Lower leg skin (tissue), 3 donors: ENCODE results near the gene LRFN2.

ENCODE experiments used
- POLR2A ChIP-seq, 2 donors: fragments of 450-650 bp; IDR thresholded peaks; one replicate each; pipeline ENCODE4 v1.6.1; 2016 to 2017; ENCODE audit warnings: antibody characterized with exemption in 2 of 2, mild to moderate bottlenecking in 1 of 2, moderate library complexity in 1 of 2
- TF ChIP-seq, protein P1 (sequence below), 3 donors: fragments of 450-650 bp; IDR thresholded peaks; one replicate each; pipeline ENCODE4 v1.5.1; 2016; ENCODE audit warnings: antibody characterized with exemption in 3 of 3, mild to moderate bottlenecking in 3 of 3, moderate library complexity in 2 of 3

GRCh38 chr6:40526036-40526435, 61.1 kb downstream of the LRFN2 start:
- TF ChIP-seq, protein P1, sequence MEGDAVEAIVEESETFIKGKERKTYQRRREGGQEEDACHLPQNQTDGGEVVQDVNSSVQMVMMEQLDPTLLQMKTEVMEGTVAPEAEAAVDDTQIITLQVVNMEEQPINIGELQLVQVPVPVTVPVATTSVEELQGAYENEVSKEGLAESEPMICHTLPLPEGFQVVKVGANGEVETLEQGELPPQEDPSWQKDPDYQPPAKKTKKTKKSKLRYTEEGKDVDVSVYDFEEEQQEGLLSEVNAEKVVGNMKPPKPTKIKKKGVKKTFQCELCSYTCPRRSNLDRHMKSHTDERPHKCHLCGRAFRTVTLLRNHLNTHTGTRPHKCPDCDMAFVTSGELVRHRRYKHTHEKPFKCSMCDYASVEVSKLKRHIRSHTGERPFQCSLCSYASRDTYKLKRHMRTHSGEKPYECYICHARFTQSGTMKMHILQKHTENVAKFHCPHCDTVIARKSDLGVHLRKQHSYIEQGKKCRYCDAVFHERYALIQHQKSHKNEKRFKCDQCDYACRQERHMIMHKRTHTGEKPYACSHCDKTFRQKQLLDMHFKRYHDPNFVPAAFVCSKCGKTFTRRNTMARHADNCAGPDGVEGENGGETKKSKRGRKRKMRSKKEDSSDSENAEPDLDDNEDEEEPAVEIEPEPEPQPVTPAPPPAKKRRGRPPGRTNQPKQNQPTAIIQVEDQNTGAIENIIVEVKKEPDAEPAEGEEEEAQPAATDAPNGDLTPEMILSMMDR (IDR thresholded peaks at IDR 0.05), result no peak
- no peak for TF ChIP-seq POLR2A (IDR thresholded peaks at IDR 0.05)
